Embryonic facial prominence (tissue), 1 donor: ENCODE measurements around the gene TP53TG5.
A peak's percentile ranks its signal among the peaks of the same experiment; 100 is the strongest.

ENCODE experiments used
- DNase-seq: peaks from one replicate; pipeline ENCODE4 v3.0.0-alpha.2; 2016; ENCODE audit errors: extremely low spot score

TP53TG5 gene

GRCh38 chr20:45378191-45378590, at the start of gene TP53TG5:
Gene TP53TG5 (minus strand): TSS chr20:45378325. CDS start chr20:45378236, 89 bp downstream.
- no peak for DNase-seq

GRCh38 chr20:45427236-45428149, 49.4 kb upstream of the TP53TG5 start:
- DNase-seq, result no peak

- DNase-seq, result no peak
Observed at GRCh38 chr20:45426320-45427016, 48.3 kb upstream of the TP53TG5 start.

GRCh38 chr20:45425561-45425960, 47.4 kb upstream of the TP53TG5 start:
- no peak for DNase-seq

DNA sequence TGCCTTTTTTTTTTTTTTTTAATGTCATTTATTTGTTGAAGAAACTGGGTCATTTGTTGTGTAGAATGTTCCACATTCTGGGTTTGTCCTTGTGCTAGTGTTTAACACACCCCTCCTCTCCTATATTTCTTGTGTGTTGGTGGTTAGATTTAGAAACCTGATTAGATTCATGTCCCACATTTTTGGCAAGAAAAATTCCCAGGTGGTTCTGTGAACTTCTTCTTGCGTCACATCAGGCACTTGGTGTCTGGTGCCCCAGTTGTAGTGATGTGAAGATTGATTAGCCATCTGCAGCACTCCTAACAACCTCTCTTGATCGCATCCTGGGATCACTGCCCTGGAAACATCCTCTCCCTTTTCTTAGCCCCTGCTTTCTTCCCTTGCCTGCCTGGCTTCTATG, 45.6 kb upstream of the TP53TG5 start:
- no peak for DNase-seq

DNA sequence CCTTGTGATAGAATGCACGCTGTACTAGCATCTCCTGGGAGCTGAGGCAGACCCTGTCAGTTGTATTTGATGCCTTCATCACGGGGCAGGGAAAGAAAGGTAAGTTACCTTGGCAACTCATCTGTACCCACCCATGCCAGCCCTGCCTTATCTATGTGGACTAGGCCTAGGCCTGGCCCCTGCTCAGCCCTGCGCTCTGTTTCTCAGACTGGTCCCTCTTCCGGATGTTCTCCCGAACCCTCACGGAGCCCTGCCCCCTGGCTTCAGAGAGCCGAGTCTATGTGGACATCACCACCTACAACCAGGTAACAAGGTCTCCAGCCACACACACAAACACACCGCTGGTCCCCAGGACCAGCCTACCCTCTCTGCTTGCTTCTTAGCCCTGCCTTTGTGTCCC, 42.0 kb upstream of the TP53TG5 start:
- DNase-seq, result no peak

GRCh38 chr20:45419188-45420091, 41.3 kb upstream of the TP53TG5 start:
- DNase-seq, result no peak

DNA sequence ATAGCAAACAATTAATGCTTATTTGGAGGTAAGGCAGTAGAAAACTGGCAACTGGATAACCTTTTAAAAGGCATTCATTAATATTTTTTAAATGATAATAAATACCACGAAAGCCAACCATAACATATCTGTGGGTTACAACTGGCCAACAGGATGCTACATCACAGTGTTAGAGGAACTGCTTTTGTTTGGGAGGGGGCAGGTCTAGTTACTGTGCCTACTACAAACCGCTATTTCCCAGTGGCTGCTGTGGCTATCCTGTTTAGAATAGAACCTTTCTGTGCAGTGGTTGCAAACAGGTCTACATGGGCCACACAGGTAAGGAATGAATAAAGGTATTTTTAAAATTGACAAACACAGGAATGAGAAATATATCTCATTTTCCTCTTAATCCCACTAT, 38.8 kb upstream of the TP53TG5 start:
- no peak for DNase-seq

DNA sequence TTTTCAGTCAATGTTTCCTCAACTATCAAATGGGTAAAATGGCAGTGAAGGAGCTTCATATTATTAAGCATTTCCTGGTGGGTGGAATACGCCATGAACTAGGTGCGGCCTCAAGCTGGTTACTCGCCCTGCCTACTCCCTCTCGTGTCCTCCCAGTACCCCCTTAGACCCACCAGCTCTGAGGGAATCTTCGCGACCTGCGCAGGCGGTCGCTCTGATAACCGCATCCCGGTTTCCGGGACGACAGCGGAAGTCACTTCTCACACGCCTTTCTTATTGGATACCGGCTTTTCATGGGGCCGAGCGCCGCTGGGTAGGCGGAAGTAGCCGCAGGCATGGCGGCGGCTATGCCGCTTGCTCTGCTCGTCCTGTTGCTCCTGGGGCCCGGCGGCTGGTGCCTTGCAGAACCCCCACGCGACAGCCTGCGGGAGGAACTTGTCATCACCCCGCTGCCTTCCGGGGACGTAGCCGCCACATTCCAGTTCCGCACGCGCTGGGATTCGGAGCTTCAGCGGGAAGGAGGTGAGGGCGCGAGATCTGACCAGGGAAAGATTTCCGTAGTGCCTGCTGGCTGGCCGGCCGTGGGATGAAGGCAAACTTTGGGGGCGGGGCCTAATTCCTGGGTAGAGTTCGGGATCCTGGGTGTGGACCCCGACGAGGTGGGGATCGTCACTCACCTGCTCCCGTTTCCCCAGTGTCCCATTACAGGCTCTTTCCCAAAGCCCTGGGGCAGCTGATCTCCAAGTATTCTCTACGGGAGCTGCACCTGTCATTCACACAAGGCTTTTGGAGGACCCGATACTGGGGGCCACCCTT, 37.9 kb upstream of the TP53TG5 start, which contains the start of gene PIGT:
PIGT (plus strand) TSS at position 320 of the 816 bp plus-strand sequence; CDS start at position 336, 16 bp downstream.
- peak; percentile 69 for DNase-seq

DNA sequence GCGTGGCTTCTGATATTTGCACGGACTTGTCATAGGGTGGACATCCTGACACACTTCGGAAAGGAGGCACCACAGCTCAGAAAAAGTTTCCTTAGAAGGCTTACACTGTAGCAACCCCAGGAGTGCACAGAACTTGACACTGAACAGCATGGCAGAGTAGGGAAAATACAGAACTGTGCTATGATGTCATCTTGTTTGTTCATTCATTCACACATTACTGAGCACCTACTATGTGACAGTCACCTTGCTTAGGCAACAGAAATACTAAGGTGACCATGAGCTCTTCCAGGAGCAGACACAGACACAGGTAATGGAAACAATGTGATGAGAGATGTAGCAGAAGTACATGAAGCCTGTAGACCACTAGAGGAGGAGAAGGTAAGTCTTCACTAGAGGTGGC, 35.4 kb upstream of the TP53TG5 start:
- no peak for DNase-seq

DNA sequence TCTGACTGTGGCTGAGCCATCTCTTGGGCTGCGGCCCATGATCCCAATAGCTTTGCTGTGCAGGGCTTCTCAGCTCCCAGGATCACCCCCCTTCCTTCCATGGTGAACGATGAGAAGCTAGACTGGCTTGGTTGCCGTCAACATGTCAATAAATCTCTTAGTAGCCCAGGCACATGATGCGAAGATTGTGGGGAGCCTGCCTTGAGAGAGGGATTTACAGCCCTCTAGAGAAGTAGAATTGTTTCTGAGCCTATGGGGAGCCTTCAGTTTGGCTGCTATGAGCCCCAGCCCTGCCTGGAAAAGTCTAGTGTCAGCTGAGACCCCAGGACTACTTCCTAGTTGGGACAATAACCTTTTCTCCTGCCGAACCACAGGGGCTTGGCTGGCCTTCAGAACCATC, 34.5 kb upstream of the TP53TG5 start:
- DNase-seq, result no peak

DNA sequence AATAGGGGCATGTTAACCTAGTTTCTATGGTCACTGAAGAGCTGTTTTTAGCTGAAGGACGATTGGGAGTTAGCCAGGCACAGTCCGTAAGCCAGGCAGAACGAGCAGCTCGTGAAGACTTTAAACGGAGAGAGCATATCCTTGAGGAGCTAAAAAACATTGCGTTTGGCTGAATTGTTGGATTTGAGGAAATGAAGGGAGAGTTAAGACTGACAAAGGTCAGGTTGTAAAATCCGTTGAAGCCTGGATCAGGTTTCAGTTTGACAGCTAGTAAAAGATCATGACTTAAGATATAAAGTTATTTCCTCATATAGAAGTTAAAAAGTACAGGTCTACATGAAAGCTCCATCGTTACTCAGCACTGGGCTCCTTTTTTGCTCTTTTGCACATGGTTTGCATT, 32.8 kb upstream of the TP53TG5 start:
- no peak for DNase-seq

DNA sequence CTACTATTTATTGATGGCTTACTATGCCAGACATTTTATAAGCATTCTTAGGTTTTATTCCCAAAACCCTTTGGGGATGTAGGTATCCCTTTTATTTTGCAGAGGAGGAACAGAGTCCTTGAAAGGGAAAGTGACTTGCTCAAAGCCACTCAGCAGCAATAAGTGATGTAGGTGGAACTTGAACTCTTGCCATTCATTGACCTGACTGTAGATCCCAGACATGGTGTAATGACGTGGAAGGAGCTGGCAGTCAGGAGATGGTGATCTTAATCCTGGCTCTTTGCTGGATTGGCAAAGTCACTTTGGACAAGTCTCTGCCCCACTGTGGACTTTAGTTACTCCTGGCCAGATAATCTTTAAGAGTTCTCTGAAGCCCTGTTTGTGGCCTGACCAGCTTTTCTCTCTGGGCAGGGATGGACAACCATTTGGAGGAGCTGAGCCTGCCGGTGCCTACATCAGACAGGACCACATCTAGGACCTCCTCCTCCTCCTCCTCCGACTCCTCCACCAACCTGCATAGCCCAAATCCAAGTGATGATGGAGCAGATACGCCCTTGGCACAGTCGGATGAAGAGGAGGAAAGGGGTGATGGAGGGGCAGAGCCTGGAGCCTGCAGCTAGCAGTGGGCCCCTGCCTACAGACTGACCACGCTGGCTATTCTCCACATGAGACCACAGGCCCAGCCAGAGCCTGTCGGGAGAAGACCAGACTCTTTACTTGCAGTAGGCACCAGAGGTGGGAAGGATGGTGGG, 31.6 kb upstream of the TP53TG5 start:
- no peak for DNase-seq

- DNase-seq, result no peak
Observed at GRCh38 chr20:45408646-45409213, 30.6 kb upstream of the TP53TG5 start.

DNA sequence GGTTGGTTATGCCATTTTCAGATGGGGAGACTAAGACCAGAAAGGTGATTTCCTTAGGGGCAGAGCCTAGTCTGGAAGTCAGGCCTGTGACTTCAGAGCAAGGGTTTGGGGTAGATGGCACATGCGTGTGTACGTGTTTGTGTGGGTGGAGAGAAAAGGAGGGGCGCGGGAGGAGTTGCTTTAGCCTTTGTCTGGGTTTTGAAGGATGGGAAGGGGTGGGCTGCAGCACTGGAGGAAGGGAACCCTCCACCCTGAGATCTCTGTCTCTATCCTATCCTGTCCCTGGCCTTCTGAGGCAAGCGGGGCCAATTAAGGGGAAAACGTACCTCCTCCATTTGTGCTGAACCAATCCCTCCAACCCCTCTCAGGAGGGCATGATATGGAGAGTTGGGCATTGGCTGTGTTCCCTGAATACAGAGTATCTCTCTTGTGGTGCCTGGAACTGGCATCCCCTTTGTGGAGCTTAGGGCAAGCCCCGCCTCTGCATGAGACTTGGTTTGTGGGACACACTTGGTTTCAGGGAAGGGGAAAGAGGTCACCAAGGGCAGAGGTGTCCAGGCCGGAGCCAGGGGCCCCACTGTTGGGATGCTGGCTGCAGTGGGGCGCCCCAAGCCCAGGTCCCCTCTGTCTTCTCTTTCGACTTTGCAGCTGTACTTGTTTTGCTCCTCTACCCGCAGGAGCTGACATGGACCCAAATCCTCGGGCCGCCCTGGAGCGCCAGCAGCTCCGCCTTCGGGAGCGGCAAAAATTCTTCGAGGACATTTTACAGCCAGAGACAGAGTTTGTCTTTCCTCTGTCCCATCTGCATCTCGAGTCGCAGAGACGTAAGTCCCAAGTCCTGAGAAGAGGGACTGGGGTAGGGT, 29.9 kb upstream of the TP53TG5 start, which contains the start of gene DBNDD2:
DBNDD2 (plus strand) TSS at position 507 of the 863 bp plus-strand sequence; CDS start at position 686, 179 bp downstream.
- no peak for DNase-seq

- DNase-seq, result no peak
Observed at GRCh38 chr20:45407067-45407745, 29.1 kb upstream of the TP53TG5 start.

DNA sequence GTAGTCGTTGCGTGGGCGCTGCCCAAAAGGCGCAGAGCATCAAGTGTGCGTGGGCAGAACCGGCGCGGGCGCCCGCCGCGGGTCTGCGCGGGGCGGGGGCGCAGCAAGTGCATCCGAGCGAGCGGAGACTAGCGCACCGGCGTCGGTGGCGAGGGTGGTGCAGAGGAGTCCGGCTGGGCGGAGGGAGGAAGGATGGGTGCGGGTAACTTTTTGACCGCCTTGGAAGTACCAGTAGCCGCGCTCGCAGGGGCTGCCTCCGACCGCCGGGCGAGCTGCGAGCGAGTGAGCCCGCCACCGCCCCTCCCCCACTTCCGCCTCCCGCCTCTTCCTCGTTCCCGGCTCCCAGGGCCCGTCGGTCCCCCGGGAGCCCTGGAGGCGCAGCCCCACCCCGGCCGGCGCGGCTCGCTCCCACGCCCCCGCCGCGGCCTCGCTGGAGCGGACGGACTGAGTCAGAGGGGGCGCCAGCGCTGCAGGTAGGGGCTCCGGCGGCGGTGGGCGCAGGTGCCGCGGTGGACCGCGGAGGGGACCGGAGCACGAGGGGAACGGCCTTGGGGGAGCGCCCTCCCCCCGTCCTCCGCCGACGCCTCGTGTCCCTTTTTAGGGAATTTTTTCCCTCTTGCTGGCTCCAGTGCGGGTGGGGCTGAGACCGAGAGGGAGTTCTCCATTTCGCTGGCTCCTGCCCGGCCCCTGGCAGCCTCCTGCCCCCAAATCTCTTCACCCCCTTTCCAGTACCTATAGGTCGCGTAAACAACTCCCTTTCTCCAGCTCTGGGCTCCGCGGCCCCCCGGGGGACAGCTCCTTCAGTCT, 28.3 kb upstream of the TP53TG5 start:
- no peak for DNase-seq
